Jurkat, Clone E6-1 (cell line): ENCODE measurements around the gene FRMPD2.
A peak's percentile ranks its signal among the peaks of the same experiment; 100 is the strongest.
"Not testable (repeated sequence)": the region's sequence is repeated elsewhere in the genome, so short reads cannot be mapped to it uniquely, and the experiment has no call there.

ENCODE experiments used
- DNase-seq: peaks from one replicate; pipeline ENCODE4 v3.0.0-alpha.2; 2011; ENCODE audit warnings: low read depth, low spot score
- H3K4me3 ChIP-seq: 2 replicates; pipeline ENCODE4 v1.5.1; 2011; ENCODE audit warnings: mild to moderate bottlenecking, low read length, control low read depth, moderate library complexity

FRMPD2 gene

DNA sequence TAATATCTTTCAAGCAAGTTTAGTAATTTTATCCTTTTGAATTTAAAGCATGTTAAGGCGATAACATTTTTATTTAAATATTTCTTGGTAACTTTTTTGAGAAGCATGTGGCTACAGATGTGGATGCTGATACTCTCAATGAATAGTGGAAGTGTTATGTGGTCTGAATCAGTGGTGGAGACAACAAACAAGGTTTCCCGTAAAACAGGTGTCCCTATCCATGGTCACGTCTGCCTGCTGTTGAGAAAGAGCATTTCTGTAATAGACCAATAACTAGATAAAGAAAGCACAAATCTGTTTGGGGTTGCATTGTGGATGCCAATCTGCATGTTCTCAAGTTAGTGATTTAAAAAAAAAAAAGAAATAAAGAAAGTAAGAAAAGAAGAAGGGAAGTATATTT lies 18.1 kb upstream of the FRMPD2 start:
- H3K4me3 ChIP-seq = no peak overlapping the region
- no peak for DNase-seq

GRCh38 chr10:48291190-48291589 lies 16.7 kb upstream of the FRMPD2 start:
- no peak overlapping the region for H3K4me3 ChIP-seq
- no peak for DNase-seq

GRCh38 chr10:48290286-48290685 lies 15.8 kb upstream of the FRMPD2 start:
- no peak overlapping the region for H3K4me3 ChIP-seq
- no peak for DNase-seq

GRCh38 chr10:48289501-48290238 lies 15.2 kb upstream of the FRMPD2 start:
- no peak overlapping the region for H3K4me3 ChIP-seq
- DNase-seq = peak; percentile 32

- no peak for DNase-seq
- no peak overlapping the region for H3K4me3 ChIP-seq
Observed at GRCh38 chr10:48288661-48289060, 14.2 kb upstream of the FRMPD2 start.

GRCh38 chr10:48287417-48288391 lies 13.2 kb upstream of the FRMPD2 start:
- no peak for DNase-seq
- no peak overlapping the region for H3K4me3 ChIP-seq

- H3K4me3 ChIP-seq = no peak overlapping the region
- DNase-seq = no peak
Observed at GRCh38 chr10:48286356-48286755, 11.9 kb upstream of the FRMPD2 start.

DNA sequence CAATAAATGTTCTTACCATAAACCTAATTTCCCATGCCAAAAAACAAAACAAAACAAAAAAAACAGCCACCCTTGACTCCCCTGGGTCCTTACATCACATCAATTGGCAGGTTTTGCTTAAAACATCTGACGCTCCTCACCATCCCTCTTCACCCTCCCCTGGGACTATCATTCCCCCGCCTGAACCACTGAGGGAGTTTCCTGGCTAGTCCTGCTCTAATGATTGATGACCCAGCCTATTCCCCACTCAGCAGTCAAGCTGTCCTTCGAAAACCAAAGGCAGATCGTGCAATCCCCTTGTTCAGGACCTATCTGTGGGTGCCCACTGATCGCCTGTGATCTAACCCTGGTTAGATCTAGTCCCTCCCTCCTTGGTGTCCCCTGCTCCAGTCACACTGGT lies 11.2 kb upstream of the FRMPD2 start:
- DNase-seq = no peak
- no peak overlapping the region for H3K4me3 ChIP-seq

- no peak for DNase-seq
Observed at GRCh38 chr10:48284811-48285210, 10.3 kb upstream of the FRMPD2 start.

DNA sequence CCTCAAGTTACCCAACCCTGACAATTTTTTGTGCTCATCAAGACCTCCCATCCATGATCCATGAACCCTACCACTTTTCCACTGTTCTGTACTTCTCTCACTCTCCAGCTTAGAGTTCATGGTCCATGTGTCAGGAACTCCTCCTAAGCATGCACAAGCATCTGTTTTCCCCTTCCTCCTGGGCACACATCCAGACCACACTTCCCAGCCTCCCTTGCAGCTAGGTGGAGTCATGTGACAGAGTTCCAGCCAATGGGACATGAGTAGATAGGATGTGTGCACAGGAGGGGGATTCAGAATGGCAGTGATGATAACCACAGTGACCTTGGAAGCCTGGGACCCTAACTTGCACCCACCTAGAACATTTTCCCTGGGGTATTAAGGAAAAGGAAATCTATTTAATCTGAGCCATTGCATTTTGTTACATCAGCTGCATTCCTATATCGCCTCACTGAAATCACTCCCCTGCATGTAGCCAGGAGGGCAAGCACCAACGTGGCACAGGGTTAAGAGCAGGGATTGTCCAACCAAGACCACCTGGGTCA lies 9.6 kb upstream of the FRMPD2 start:
- DNase-seq = no peak

More at GRCh38 chr10:48284811-48285210, 10.3 kb upstream of the FRMPD2 start:
- H3K4me3 ChIP-seq = no peak overlapping the region

DNA sequence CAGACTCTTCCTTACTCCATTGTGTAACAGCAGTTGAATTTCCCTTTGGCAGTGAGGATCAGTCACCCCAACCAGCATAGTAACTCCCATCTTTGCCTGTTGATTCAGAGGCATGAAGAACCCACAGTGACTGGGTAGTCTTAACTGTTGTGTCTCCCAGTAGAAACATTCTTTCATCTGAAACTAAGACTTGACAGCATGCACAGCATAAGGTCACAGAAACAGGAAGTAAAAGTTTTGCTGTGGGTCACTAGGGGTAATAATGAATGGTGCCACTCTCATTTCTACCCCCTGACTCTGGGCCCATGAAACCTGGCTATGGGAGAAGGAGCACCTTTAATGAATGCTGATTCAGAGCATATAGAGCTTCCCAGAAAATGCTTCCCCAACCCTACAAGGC lies 8.3 kb upstream of the FRMPD2 start:
- no peak overlapping the region for H3K4me3 ChIP-seq
- DNase-seq = no peak

More for the DNA sequence above, 9.6 kb upstream of the FRMPD2 start:
- H3K4me3 ChIP-seq = no peak overlapping the region

DNA sequence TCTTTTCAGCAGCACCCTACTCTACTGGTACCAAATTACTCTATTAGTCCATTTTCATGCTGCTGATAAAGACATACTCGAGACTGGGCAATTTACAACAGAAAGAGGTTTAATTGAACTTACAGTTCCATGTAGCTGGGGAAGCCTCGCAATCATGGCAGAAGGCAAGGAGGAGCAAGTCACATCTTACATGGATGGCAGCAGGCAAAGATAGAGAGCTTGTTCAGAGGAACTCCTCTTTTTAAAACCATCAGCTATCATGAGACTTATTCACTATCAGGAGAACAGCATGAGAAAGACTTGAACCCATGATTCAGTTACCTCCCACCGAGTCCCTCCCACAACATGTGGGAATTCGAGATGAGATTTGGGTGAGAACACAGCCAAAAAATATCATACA lies 7.2 kb upstream of the FRMPD2 start:
- H3K4me3 ChIP-seq, DNase-seq: not testable (repeated sequence)

- DNase-seq = no peak
Observed at GRCh38 chr10:48279081-48279751, 4.7 kb upstream of the FRMPD2 start.

GRCh38 chr10:48277093-48277492 lies 2.6 kb upstream of the FRMPD2 start:
- DNase-seq = no peak
- H3K4me3 ChIP-seq = no peak overlapping the region

More at GRCh38 chr10:48279081-48279751, 4.7 kb upstream of the FRMPD2 start:
- H3K4me3 ChIP-seq = no peak overlapping the region

GRCh38 chr10:48273741-48274140 lies 755 bp downstream of the FRMPD2 start:
- H3K4me3 ChIP-seq = no peak overlapping the region
- DNase-seq = no peak

- H3K4me3 ChIP-seq = no peak overlapping the region
Observed at GRCh38 chr10:48272682-48273081, 1.8 kb downstream of the FRMPD2 start.

GRCh38 chr10:48271047-48271730 lies 3.3 kb downstream of the FRMPD2 start:
- no peak overlapping the region for H3K4me3 ChIP-seq
- no peak for DNase-seq

More at GRCh38 chr10:48272682-48273081, 1.8 kb downstream of the FRMPD2 start:
- DNase-seq = no peak

DNA sequence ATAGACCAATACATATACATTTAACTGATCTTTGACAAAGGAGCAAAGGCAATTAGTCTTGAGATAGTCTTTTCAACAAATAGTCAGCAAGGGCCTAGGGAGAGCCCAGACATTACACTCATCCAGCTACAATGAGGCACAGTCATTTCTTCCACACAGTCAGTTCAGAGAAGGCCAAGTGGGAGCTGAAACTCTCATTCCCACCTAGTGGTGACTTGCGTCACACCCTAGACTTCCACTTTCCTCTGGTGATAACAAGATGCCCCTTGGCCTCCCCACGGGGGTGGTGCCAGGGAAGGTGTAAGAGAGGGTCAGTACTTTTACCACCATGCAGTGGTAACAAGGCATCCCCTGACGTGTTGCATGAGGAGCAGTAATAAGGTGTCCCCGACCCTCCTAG lies 8.0 kb downstream of the FRMPD2 start:
- no peak overlapping the region for H3K4me3 ChIP-seq
- no peak for DNase-seq

DNA sequence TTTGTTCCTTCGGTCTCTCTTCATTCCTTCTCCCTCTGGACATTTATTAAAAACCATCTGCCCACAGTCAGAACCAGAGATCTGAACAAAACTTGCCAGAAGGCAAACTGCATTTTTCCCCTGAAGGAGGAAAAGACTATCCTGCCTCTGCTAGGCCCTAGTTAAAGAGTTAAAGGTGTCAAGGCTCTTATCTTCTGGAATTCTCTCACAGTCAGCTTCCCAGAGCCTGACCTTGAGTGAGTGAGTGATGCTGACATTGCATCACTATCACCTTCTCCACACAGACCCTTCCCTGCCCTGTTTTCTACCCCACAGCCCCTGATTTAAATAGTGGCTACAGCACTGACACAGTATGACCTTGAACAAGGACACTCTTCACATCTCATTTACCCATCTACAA lies 16.4 kb downstream of the FRMPD2 start:
- no peak overlapping the region for H3K4me3 ChIP-seq
- no peak for DNase-seq
